PC-9 (cell line): ENCODE measurements around the gene TMPRSS11A. TPM values are rescaled to one million over a fixed set of nuclear protein-coding genes. Genes with fewer than 3 reads are reported as not detected.

Source experiments
- BruUV-seq: library from RNA; stranded (reverse); fragments of 400-500 nt; replicated peaks from 2 replicates; lab custom pipeline; 2021; lab: Mats Ljungman, UMichigan
- CTCF ChIA-PET: fragments of 300-600 bp; sonication (Branson Sonifier 250); formaldehyde crosslinking; loops from one replicate; lab custom pipeline; 2022; ENCODE audit warnings: antibody characterized with exemption; lab: Charles Lee
- POLR2A ChIA-PET: fragments of 300-600 bp; sonication (Branson Sonifier 250); formaldehyde crosslinking; loops from one replicate; lab custom pipeline; 2022; ENCODE audit warnings: antibody characterized with exemption; ENCODE audit not compliant: unreplicated experiment; lab: Charles Lee
- DNase-seq, 2 experiments: peaks; one replicate each; pipeline versions ENCODE4 v3.0.0 to v3.0.0-alpha.2; 2015 to 2022; ENCODE audit warnings: mixed read lengths in 1 of 2
- H2AFZ ChIP-seq: fragments of 200-600 bp; sonication (generic); 2 replicates; pipeline ENCODE4 v1.8.1; 2017; ENCODE audit warnings: antibody characterized with exemption
- H3F3A ChIP-seq: fragments of 200-600 bp; sonication (generic); 2 replicates; pipeline ENCODE4 v1.8.1; 2017; ENCODE audit warnings: antibody characterized with exemption, mild to moderate bottlenecking, low read depth; ENCODE audit not compliant: insufficient read depth
- H3K27ac ChIP-seq: fragments of 200-600 bp; sonication (generic); 2 replicates; pipeline ENCODE4 v1.6.1; 2016; ENCODE audit warnings: mixed run types
- H3K27me3 ChIP-seq: fragments of 200-600 bp; sonication (generic); 2 replicates; pipeline ENCODE4 v1.6.1; 2016; ENCODE audit warnings: low read depth, mixed run types; ENCODE audit not compliant: insufficient read depth
- H3K36me3 ChIP-seq: fragments of 200-600 bp; sonication (generic); 2 replicates; pipeline ENCODE4 v1.6.1; 2016; ENCODE audit warnings: low read depth, mixed run types
- H3K4me1 ChIP-seq: fragments of 200-600 bp; sonication (generic); replicated peaks from 2 replicates; pipeline ENCODE4 v1.6.1; 2016; ENCODE audit warnings: mixed run types; ENCODE audit not compliant: insufficient read depth
- H3K4me2 ChIP-seq: fragments of 200-600 bp; sonication (generic); 2 replicates; pipeline ENCODE4 v1.6.1; 2017; ENCODE audit warnings: mixed run types
- H3K4me3 ChIP-seq: fragments of 200-600 bp; sonication (generic); 2 replicates; pipeline ENCODE4 v1.6.1; 2016; ENCODE audit warnings: mixed run types
- H3K79me2 ChIP-seq: fragments of 200-600 bp; sonication (generic); 2 replicates; pipeline ENCODE4 v1.6.1; 2017; ENCODE audit warnings: low read depth, mixed run types
- H3K9me2 ChIP-seq: fragments of 200-600 bp; sonication (generic); 2 replicates; pipeline ENCODE4 v1.8.1; 2017; ENCODE audit warnings: mild to moderate bottlenecking; ENCODE audit not compliant: insufficient read depth
- H3K9me3 ChIP-seq: fragments of 200-600 bp; sonication (generic); 2 replicates; pipeline ENCODE4 v1.8.1; 2016; ENCODE audit warnings: low read depth; ENCODE audit not compliant: insufficient read depth
- H4K20me1 ChIP-seq: fragments of 200-600 bp; sonication (generic); 2 replicates; pipeline ENCODE4 v1.8.1; 2017; ENCODE audit not compliant: insufficient read depth
- EZH2 ChIP-seq: fragments of 200-600 bp; sonication (generic); IDR thresholded peaks from 2 replicates; pipeline ENCODE4 v1.8.0; 2017; ENCODE audit warnings: antibody characterized with exemption, low read depth
- intact Hi-C: fragments of 100-400 bp; cut with micrococcal nuclease; formaldehyde crosslinking; loops from one replicate; pipeline ENCODE4 v1.10.0; 2022; ENCODE audit not compliant: unreplicated experiment
- total RNA-seq: library from RNA; stranded (reverse); gene quantifications from 2 replicates; pipeline ENCODE4 v1.2.3, GENCODE V29; 2021
- TF ChIP-seq, protein P1 (sequence below): fragments of 200-600 bp; sonication (generic); conservative IDR thresholded peaks from 2 replicates; pipeline ENCODE4 v1.6.1; 2017; ENCODE audit warnings: mixed run types, antibody characterized with exemption, mild to moderate bottlenecking, moderate library complexity

The TMPRSS11A gene
- total RNA-seq, 1 experiment from 2014 or later: not detected

DNA sequence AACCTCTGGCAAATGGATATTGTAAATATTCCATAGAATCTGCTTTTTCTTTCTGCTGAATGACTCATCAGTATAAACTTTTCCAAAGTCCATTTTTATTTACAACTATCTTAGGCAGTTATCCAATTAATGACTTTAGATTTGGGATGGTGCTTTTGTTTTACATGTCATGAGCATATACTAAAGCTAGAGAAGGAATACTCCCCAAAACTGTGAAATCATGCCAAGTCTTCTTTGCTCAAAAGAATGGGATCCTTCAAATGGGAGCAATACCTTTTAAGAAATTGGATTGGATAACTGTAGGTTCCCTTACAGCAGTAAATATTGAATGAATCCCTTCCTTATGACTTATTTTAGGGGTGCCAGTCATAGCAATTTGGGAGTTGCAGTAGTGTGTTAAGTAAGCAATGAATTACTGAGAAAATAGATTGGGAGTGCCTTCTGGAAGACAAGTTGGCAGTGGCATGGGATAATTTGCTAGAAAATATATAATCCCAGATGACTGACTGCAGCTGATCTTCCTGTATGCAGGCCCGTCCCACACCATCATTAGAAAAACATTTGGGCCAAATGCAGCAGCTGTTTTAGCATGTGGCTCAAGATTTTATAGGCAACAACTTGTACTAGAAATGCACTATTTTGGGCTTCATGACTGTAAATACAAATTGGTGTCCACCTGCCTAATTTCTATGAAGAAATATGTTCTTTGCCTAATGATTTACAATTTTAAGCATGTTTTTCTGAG lies 82.3 kb downstream of the TMPRSS11A start:
- Histone ChIP-seq H3K9me2 (no peaks in the 10 kb centered on the region), H4K20me1 (no peaks in the 10 kb centered on the region), H3K27me3 (no peaks in the 10 kb centered on the region), H3K36me3 (no peaks in the 10 kb centered on the region), H3K79me2 (no peaks in the 10 kb centered on the region), H3K4me3 (no peak overlapping the region), H3K9me3 (no peaks in the 10 kb centered on the region), H3K27ac (no peak overlapping the region), H3K4me1 (no peaks in the 10 kb centered on the region), H3K4me2 (no peak overlapping the region), H2AFZ (no peak overlapping the region), H3F3A (0 out of 2 replicates have a peak, but pooled peaks cover 2% of the 10 kb centered on the region)
- TF ChIP-seq EZH2: no peak
- TF ChIP-seq, protein P1, sequence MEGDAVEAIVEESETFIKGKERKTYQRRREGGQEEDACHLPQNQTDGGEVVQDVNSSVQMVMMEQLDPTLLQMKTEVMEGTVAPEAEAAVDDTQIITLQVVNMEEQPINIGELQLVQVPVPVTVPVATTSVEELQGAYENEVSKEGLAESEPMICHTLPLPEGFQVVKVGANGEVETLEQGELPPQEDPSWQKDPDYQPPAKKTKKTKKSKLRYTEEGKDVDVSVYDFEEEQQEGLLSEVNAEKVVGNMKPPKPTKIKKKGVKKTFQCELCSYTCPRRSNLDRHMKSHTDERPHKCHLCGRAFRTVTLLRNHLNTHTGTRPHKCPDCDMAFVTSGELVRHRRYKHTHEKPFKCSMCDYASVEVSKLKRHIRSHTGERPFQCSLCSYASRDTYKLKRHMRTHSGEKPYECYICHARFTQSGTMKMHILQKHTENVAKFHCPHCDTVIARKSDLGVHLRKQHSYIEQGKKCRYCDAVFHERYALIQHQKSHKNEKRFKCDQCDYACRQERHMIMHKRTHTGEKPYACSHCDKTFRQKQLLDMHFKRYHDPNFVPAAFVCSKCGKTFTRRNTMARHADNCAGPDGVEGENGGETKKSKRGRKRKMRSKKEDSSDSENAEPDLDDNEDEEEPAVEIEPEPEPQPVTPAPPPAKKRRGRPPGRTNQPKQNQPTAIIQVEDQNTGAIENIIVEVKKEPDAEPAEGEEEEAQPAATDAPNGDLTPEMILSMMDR: no peak
- ChIA-PET POLR2A (no interaction called here), CTCF (no interaction called here)
- DNase-seq: no peak
- intact Hi-C loops: no loop called here
- BruUV-seq: no TSS peak

- intact Hi-C loops: no loop called here
- H3K79me2 ChIP-seq: no peaks in the 10 kb centered on the region
- H3K4me2 ChIP-seq: no peak overlapping the region
- no peaks in the 10 kb centered on the region for H3K27me3 ChIP-seq
- H4K20me1 ChIP-seq: no peaks in the 10 kb centered on the region
- CTCF ChIA-PET: no interaction called here
- H3K27ac ChIP-seq: no peak overlapping the region
- DNase-seq: no peak
- H3K36me3 ChIP-seq: no peaks in the 10 kb centered on the region
- no TSS peak for BruUV-seq
- H3K4me3 ChIP-seq: no peak overlapping the region
- TF ChIP-seq, protein P1: no peak
- TF ChIP-seq EZH2: no peak
- no peaks in the 10 kb centered on the region for H3K4me1 ChIP-seq
- no peaks in the 10 kb centered on the region for H3F3A ChIP-seq
- H3K9me2 ChIP-seq: no peaks in the 10 kb centered on the region
- H3K9me3 ChIP-seq: no peaks in the 10 kb centered on the region
- H2AFZ ChIP-seq: no peak overlapping the region
- POLR2A ChIA-PET: interaction anchor here (0.6 kb wide), 1 partner anchor 334 kb away, joined by 4 read pairs; the partner anchor contains the start of gene CENPC
Observed at GRCh38 chr4:67879486-67879885, 83.8 kb downstream of the TMPRSS11A start.

- Histone ChIP-seq H3K4me3 (no peak overlapping the region), H3K27me3 (no peaks in the 10 kb centered on the region), H2AFZ (no peak overlapping the region), H3F3A (no peaks in the 10 kb centered on the region), H3K27ac (no peak overlapping the region), H3K36me3 (no peaks in the 10 kb centered on the region), H3K4me1 (no peaks in the 10 kb centered on the region), H3K79me2 (no peaks in the 10 kb centered on the region), H3K9me2 (no peaks in the 10 kb centered on the region), H4K20me1 (no peaks in the 10 kb centered on the region), H3K9me3 (no peaks in the 10 kb centered on the region), H3K4me2 (no peak overlapping the region)
- no peak for DNase-seq
- ChIA-PET CTCF (no interaction called here), POLR2A (no interaction called here)
- TF ChIP-seq, protein P1: no peak
- no peak for TF ChIP-seq EZH2
- BruUV-seq: no TSS peak
- intact Hi-C loops: no loop called here
Observed at GRCh38 chr4:67877086-67877485, 86.2 kb downstream of the TMPRSS11A start.
